ENCODE results near the gene NCBP3. TPM values are rescaled to one million over a fixed set of nuclear protein-coding genes. Genes with fewer than 3 reads are reported as not detected.

The NCBP3 gene
- total RNA-seq, 2 experiments from 2014 or later = 24.5 to 45.7 TPM

GRCh38 chr17:3875317-3875716 is 29.3 kb upstream of the NCBP3 start:
- Histone ChIP-seq H3K4me2 (ENCODE audit: low read length) (no peak overlapping the region), H2AFZ (ENCODE audit: low read length) (no peak overlapping the region), H3K9me2 (ENCODE audit: insufficient read depth, low read length) (no peaks in the 10 kb centered on the region), H3K9me3 (ENCODE audit: low read length) (no peaks in the 10 kb centered on the region), H3K4me3 (ENCODE audit: low read depth, low read length, poor library complexity, severe bottlenecking) (no peak overlapping the region), H4K20me1 (ENCODE audit: insufficient read depth, low read length) (no peaks in the 10 kb centered on the region), H3K4me1 (ENCODE audit: insufficient read depth, low read length, poor library complexity, severe bottlenecking) (no peaks in the 10 kb centered on the region), H3K36me3 (ENCODE audit: insufficient read depth, low read length) (no peaks in the 10 kb centered on the region), H3K79me2 (ENCODE audit: insufficient read depth, low read depth, low read length) (no peaks in the 10 kb centered on the region), H3K27ac (ENCODE audit: low read depth, low read length, poor library complexity, severe bottlenecking) (no peak overlapping the region)
- DNase-seq (ENCODE audit: low spot score) = no peak
- CTCF ChIA-PET (ENCODE audit: unreplicated experiment) = no interaction called here
- no TSS peak for BruUV-seq (replicated peaks)
- intact Hi-C loops (cut with micrococcal nuclease; ENCODE audit: unreplicated experiment) = no loop called here
- POLR2A ChIA-PET = interaction anchor here (0.9 kb wide), 1 partner anchor 27 kb away, joined by 3 read pairs; no protein-coding TSS in a partner anchor
- no peak for TF ChIP-seq EZH2phosphoT487 (IDR thresholded peaks at IDR 0.05; ENCODE audit: borderline replicate concordance, low read depth, low read length)

- no TSS peak for BruUV-seq (replicated peaks)
These were observed 27.8 kb upstream of the NCBP3 start for GRCh38 chr17:3873862-3874261.

GRCh38 chr17:3870871-3871306 is 24.8 kb upstream of the NCBP3 start:
- Histone ChIP-seq H3K9me2 (ENCODE audit: insufficient read depth, low read length) (no peaks in the 10 kb centered on the region), H3K79me2 (ENCODE audit: insufficient read depth, low read depth, low read length) (no peaks in the 10 kb centered on the region), H4K20me1 (ENCODE audit: insufficient read depth, low read length) (no peaks in the 10 kb centered on the region), H3K27ac (ENCODE audit: low read depth, low read length, poor library complexity, severe bottlenecking) (no peak overlapping the region), H3K4me3 (ENCODE audit: low read depth, low read length, poor library complexity, severe bottlenecking) (no peak overlapping the region), H3K4me1 (ENCODE audit: insufficient read depth, low read length, poor library complexity, severe bottlenecking) (no peaks in the 10 kb centered on the region), H3K36me3 (ENCODE audit: insufficient read depth, low read length) (no peaks in the 10 kb centered on the region), H3K9me3 (ENCODE audit: low read length) (no peaks in the 10 kb centered on the region), H2AFZ (ENCODE audit: low read length) (no peak overlapping the region), H3K4me2 (ENCODE audit: low read length) (no peak overlapping the region)
- ChIA-PET CTCF (ENCODE audit: unreplicated experiment) (no interaction called here), POLR2A (no interaction called here)
- DNase-seq (ENCODE audit: low spot score) = no peak
- no peak for TF ChIP-seq EZH2phosphoT487 (IDR thresholded peaks at IDR 0.05; ENCODE audit: borderline replicate concordance, low read depth, low read length)
- TF ChIP-seq CTCF (conservative IDR thresholded peaks at IDR 0.05; ENCODE audit: low read length) = no peak
- BruUV-seq (replicated peaks) = no TSS peak
- intact Hi-C loops (cut with micrococcal nuclease; ENCODE audit: unreplicated experiment) = no loop called here

More at GRCh38 chr17:3873862-3874261, 27.8 kb upstream of the NCBP3 start:
- Histone ChIP-seq H3K79me2 (ENCODE audit: insufficient read depth, low read depth, low read length) (no peaks in the 10 kb centered on the region), H3K9me2 (ENCODE audit: insufficient read depth, low read length) (no peaks in the 10 kb centered on the region), H3K4me1 (ENCODE audit: insufficient read depth, low read length, poor library complexity, severe bottlenecking) (no peaks in the 10 kb centered on the region), H3K27ac (ENCODE audit: low read depth, low read length, poor library complexity, severe bottlenecking) (no peak overlapping the region), H3K4me2 (ENCODE audit: low read length) (no peak overlapping the region), H3K9me3 (ENCODE audit: low read length) (no peaks in the 10 kb centered on the region), H4K20me1 (ENCODE audit: insufficient read depth, low read length) (no peaks in the 10 kb centered on the region), H3K36me3 (ENCODE audit: insufficient read depth, low read length) (no peaks in the 10 kb centered on the region), H2AFZ (ENCODE audit: low read length) (no peak overlapping the region), H3K4me3 (ENCODE audit: low read depth, low read length, poor library complexity, severe bottlenecking) (no peak overlapping the region)
- TF ChIP-seq EZH2phosphoT487 (IDR thresholded peaks at IDR 0.05; ENCODE audit: borderline replicate concordance, low read depth, low read length) (no peak), CTCF (conservative IDR thresholded peaks at IDR 0.05; ENCODE audit: low read length) (no peak)
- intact Hi-C loops (cut with micrococcal nuclease; ENCODE audit: unreplicated experiment) = no loop called here
- no peak for DNase-seq (ENCODE audit: low spot score)
- ChIA-PET CTCF (ENCODE audit: unreplicated experiment) (no interaction called here), POLR2A (no interaction called here)
